Retinal pigment epithelial cell (primary cell): ENCODE results near the gene LIF.

ENCODE experiments used
- DNase-seq: peaks from one replicate; pipeline ENCODE4 v3.0.0-alpha.2; 2010; ENCODE audit warnings: low read depth
- H3K4me3 ChIP-seq: 2 replicates; pipeline ENCODE4 v1.5.1; 2011; ENCODE audit warnings: mild to moderate bottlenecking, low read length, control low read depth, moderate library complexity
- CTCF ChIP-seq: conservative IDR thresholded peaks from 2 replicates; pipeline ENCODE4 v1.5.1; 2011; ENCODE audit warnings: low read depth, low read length, control low read depth, inconsistent platforms

The LIF gene

DNA sequence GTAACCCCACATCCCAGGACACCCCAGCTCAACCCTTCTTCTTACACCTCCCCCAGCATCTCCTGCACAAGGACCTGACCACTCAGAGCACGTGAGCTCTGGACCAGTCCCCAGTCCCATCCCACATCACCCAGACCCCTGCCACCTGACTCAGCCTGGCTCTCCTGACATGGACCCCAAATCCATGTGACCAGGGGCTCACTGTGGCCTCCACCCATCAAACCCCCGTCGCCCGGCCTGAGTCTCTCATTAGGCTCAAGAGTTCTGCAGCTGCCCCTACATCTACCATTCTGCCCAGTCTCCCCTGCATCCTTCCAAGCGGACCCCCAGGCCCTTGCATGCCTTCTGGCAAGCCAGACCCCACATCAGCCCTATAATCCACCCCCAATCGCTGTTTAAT lies 1.9 kb upstream of the LIF start:
- DNase-seq = no peak
- no peak for TF ChIP-seq CTCF
- no peak overlapping the region for H3K4me3 ChIP-seq

DNA sequence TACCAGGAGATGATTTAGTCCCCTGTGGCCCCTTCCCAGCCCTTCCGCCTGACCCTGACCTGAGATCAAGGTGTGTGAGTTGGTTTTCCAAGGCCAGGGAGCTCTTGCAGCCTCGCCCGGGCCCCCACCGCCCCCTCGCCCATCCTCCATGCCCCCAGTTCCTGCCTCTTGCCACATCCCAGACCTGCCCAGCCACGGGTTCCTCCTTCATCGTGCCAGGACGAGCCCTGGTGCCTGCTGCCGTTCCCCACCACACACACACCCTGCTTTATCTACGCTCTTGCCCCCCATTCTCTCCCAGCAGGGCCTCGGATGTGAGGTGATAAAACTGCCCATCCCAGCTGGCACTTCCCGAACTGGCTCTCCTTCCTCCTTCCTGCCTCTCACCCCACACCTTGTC lies 1.4 kb upstream of the LIF start:
- H3K4me3 ChIP-seq = no peak overlapping the region

DNA sequence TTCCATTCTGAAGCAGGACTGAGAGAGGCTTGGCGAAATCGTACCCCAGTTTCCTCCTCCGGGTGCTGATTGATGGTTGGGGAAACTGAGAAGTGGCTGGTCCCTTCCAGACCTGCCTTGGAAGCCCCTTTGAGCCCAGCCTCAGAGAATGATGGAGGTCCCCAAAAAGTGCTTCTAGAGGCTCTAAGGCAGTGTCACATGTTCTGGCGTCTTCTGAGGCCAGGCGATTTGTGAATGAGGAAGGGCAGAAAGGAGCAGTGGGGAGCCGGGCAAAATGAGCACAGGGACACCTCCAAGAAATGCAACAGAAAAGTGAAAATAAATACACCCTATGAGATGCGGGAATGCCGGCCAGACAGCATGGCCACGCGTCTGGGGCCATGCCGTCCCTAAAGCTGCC lies 1.0 kb upstream of the LIF start:
- H3K4me3 ChIP-seq = peak overlapping the region; percentile 75
- DNase-seq = no peak

More for the DNA sequence above, 1.4 kb upstream of the LIF start:
- no peak for TF ChIP-seq CTCF
- DNase-seq = no peak

GRCh38 chr22:30246814-30247376 lies 336 bp upstream of the LIF start:
- peak; percentile 9 for TF ChIP-seq CTCF
- DNase-seq = no peak
- peak overlapping the region; percentile 75 for H3K4me3 ChIP-seq

More for the DNA sequence above, 1.0 kb upstream of the LIF start:
- TF ChIP-seq CTCF = no peak

DNA sequence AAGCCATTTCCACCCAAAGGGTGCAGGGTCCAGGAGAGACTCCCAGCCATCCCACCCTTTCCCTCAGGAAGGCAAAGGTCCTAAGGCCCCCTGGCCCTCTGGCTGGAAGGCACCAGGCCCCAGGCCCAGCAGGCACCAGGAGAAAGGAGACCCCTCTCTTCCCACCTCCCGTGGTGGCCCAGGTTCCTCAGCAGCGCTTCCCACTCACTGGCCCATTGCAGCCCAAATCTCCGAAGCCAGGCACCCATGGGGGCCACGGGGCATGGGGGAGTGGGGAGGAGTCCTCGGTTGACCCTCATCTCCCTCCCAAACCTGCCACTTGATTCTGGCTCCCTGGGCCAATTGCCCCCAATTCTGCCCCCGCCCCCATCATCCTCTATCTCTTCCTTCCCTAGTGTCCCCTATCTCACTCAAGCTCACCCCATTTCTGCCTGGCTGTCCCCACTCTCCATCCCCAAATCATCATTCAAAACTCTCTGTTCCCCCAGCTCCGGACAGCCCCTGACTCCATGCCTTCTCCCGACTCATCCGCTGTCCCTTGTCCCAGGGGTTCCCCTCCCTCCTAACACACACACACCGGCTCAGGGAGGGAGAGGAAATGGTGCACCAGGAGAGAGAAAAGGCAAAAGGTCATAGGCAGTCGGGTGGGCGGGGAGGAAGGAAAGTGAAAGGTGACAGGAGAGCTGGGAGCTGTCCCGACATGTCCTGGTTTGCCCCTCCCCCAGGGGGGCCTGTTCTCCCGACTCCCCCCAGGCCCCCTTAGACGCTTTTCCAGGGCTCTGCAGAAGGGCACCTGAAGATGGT lies 1.2 kb downstream of the LIF start:
- DNase-seq = no peak
- TF ChIP-seq CTCF = no peak
- peak overlapping the region; percentile 75 for H3K4me3 ChIP-seq

DNA sequence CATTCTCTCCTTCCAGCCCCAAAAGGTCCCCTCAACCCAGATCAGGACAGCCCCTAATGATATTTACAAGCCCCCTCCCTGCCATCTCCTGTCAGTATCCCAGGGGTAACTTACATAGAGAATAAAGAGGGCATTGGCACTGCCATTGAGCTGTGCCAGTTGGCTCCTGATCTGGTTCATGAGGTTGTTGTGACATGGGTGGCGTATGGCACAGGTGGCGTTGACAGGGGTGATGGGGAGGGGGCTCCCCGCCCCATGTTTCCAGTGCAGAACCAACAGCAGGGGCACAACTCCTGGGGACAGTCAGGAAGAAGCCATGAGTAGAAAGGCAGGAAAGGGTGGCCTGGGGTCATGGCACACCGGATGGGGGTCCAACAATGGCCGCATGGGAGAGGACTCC lies 1.9 kb downstream of the LIF start:
- no peak for TF ChIP-seq CTCF
- DNase-seq = no peak
- peak overlapping the region; percentile 75 for H3K4me3 ChIP-seq

- TF ChIP-seq CTCF = no peak
- no peak for DNase-seq
- H3K4me3 ChIP-seq = peak overlapping the region; percentile 75
Observed at GRCh38 chr22:30244066-30244465, 2.5 kb downstream of the LIF start.
